GM18870 (cell line): ENCODE measurements around the gene MYO18B.

Experiments
- ATAC-seq: cut with Tn5 transposase; IDR thresholded peaks from one replicate; pipeline ENCODE4 v1.9.1; 2021; ENCODE audit warnings: moderate library complexity; ENCODE audit not compliant: unreplicated experiment

Gene MYO18B

GRCh38 chr22:25712661-25713400 is 29.2 kb upstream of the MYO18B start:
- no peak for ATAC-seq

GRCh38 chr22:25714070-25714469 is 27.9 kb upstream of the MYO18B start:
- no peak for ATAC-seq

- no peak for ATAC-seq
Observed at GRCh38 chr22:25714739-25715138, 27.2 kb upstream of the MYO18B start.

- no peak for ATAC-seq
Observed at GRCh38 chr22:25716637-25717036, 25.4 kb upstream of the MYO18B start.

GRCh38 chr22:25718135-25718840 is 23.7 kb upstream of the MYO18B start:
- ATAC-seq, result no peak

GRCh38 chr22:25722223-25722622 is 19.8 kb upstream of the MYO18B start:
- no peak for ATAC-seq

GRCh38 chr22:25722626-25723025 is 19.4 kb upstream of the MYO18B start:
- ATAC-seq, result no peak

GRCh38 chr22:25726241-25726640 is 15.7 kb upstream of the MYO18B start:
- ATAC-seq, result no peak

- ATAC-seq, result no peak
Observed at GRCh38 chr22:25728071-25728470, 13.9 kb upstream of the MYO18B start.

- no peak for ATAC-seq
Observed at GRCh38 chr22:25729016-25729995, 12.7 kb upstream of the MYO18B start.

- no peak for ATAC-seq
Observed at GRCh38 chr22:25735650-25736049, 6.3 kb upstream of the MYO18B start.

GRCh38 chr22:25736378-25737011 is 5.5 kb upstream of the MYO18B start:
- no peak for ATAC-seq

- ATAC-seq, result no peak
Observed at GRCh38 chr22:25739659-25740344, 2.2 kb upstream of the MYO18B start.

GRCh38 chr22:25742918-25743708 is 1.1 kb downstream of the MYO18B start:
- no peak for ATAC-seq

- no peak for ATAC-seq
Observed at GRCh38 chr22:25744694-25745093, 2.7 kb downstream of the MYO18B start.

- ATAC-seq, result no peak
Observed at GRCh38 chr22:25745341-25746011, 3.5 kb downstream of the MYO18B start.

- ATAC-seq, result no peak
Observed at GRCh38 chr22:25746012-25746373, 4.0 kb downstream of the MYO18B start.

GRCh38 chr22:25747245-25747944 is 5.4 kb downstream of the MYO18B start:
- no peak for ATAC-seq
